ENCODE measurements around the gene PARD3. TPM values are rescaled to one million over a fixed set of nuclear protein-coding genes. Genes with fewer than 3 reads are reported as not detected.
"Not testable (repeated sequence)": the region's sequence is repeated elsewhere in the genome, so short reads cannot be mapped to it uniquely, and the experiment has no call there.

PARD3 gene
- polyA plus RNA-seq, 5 donors, result 38.0 to 53.5 (median 46.6) TPM

GRCh38 chr10:34392641-34393170, 422.4 kb downstream of the PARD3 start:
- DNase-seq, result no peak

- not testable (repeated sequence) for DNase-seq
Observed at GRCh38 chr10:34391168-34391567, 423.9 kb downstream of the PARD3 start.

DNA sequence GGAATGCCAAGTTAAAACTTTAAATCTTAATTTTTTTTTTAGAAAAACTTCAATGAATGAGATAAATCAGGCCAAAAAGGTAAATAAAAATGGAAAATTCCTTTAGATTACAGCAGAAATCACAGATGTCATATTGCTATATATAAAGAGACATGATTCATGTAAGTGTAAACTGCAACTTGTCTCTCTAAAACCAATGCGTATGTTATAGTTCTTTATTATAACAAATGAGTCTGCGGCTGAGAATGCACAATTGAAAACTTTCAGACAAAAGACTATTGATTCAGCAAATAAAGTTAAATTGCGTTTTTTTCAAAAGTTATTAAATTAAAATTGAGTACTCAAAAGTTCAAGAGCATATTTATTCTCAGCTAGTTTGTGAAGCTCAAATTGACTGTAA, 425.3 kb downstream of the PARD3 start:
- DNase-seq, result no peak

GRCh38 chr10:34386921-34387320, 428.2 kb downstream of the PARD3 start:
- DNase-seq, result peak; percentile 66 to 71

DNA sequence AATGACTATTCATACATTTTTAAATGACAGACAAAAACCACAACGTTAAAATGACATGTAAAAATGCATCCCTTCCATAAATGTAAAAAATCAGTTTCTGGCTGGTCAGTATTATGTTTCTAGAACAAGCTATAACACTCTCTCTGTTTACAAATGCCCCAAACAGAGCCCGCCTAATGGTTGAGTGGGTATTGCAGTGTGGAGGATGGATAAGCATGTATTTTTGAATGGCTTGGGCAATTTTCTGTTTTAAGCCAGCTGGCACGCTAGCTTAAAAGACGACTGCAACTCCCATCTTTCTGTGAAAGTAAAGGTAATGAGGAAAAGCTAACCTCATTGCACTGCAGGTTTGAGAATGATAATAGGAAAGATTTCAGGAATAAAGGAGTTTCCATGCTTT, 430.7 kb downstream of the PARD3 start:
- DNase-seq, result no peak

- DNase-seq, result no peak
Observed at GRCh38 chr10:34382626-34383025, 432.5 kb downstream of the PARD3 start.

DNA sequence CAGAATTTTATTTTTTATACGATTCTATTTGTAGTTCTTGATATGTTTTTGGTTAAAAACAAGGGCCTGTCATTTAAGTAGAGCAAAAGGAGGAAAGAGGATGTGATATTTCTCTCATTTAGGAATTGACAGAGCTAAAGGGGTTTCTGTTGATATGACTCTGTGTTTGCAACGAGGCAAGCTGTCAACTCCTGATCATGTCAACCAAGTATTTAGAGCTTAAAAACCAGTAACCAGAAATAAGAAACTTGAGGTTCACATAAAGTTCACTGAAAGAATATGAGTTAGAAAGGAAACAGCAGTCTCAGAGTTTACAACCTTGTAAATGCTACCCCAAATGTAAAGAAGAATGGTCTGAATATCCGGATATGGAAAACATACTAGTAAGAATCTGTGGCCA, 434.2 kb downstream of the PARD3 start:
- no peak for DNase-seq

- DNase-seq, result no peak
Observed at GRCh38 chr10:34378297-34378696, 436.8 kb downstream of the PARD3 start.

- no peak for DNase-seq
Observed at GRCh38 chr10:34377833-34378232, 437.3 kb downstream of the PARD3 start.

- no peak for DNase-seq
Observed at GRCh38 chr10:34374356-34375045, 440.6 kb downstream of the PARD3 start.

GRCh38 chr10:34373211-34373610, 441.9 kb downstream of the PARD3 start:
- DNase-seq, result no peak

DNA sequence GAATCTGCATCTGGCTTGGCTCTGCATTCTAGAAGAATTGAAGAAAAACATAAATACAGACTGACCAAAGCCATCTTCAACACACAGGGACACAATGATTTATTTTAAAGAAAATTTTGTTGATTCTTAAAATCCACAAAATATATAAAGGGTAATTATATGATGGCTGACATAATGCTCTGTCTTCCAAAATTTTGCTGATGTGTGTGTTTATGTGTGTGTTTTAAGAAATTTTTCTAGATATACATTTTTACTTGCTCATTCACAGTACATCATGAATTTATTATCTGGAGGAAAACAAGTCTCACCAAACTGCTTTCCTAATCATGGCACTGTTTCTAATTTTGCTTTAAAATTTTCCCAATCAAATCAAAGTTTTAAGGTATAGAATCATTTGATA, 442.6 kb downstream of the PARD3 start:
- no peak for DNase-seq

- no peak for DNase-seq
Observed at GRCh38 chr10:34370126-34370525, 445.0 kb downstream of the PARD3 start.

DNA sequence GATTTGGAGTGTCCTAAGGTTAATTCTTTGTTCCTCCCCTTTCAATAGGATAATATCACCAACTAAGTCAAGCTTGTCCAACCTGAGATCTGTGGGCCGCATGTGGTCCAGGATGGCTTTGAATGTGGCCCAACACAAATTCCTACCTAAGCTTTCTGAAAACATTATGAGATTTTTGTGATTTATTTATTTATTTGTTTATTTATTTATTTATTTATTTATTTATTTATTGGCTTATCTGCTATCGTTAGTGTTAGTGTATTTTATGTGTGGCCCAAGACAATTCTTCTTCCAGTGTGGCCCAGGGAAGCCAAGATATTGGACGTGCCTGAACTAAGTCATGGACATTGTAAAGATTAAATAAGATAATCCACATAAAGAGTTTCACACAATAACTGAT, 446.0 kb downstream of the PARD3 start:
- DNase-seq, result no peak

- DNase-seq, result no peak
Observed at GRCh38 chr10:34364253-34365037, 450.7 kb downstream of the PARD3 start.

DNA sequence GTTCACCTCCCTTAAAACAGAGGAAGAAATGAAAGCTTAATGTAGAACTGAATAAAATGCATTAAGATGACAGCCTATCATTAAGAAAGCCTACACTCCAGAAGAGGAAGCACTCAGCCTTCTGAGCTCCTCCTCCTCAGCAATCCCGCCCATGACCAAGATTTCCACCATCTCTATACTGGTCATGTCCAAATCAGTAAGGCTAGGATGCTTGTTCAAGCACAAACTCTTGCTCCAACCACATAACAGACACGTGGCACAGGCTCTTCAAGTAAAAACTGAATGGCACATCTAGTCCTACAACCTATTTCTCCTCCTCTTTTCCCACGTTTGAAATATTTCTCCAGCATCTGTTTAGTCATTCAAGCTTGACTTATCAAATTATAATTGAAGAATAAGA, 454.1 kb downstream of the PARD3 start:
- DNase-seq, result no peak

GRCh38 chr10:34359435-34359813, 455.7 kb downstream of the PARD3 start:
- no peak for DNase-seq

DNA sequence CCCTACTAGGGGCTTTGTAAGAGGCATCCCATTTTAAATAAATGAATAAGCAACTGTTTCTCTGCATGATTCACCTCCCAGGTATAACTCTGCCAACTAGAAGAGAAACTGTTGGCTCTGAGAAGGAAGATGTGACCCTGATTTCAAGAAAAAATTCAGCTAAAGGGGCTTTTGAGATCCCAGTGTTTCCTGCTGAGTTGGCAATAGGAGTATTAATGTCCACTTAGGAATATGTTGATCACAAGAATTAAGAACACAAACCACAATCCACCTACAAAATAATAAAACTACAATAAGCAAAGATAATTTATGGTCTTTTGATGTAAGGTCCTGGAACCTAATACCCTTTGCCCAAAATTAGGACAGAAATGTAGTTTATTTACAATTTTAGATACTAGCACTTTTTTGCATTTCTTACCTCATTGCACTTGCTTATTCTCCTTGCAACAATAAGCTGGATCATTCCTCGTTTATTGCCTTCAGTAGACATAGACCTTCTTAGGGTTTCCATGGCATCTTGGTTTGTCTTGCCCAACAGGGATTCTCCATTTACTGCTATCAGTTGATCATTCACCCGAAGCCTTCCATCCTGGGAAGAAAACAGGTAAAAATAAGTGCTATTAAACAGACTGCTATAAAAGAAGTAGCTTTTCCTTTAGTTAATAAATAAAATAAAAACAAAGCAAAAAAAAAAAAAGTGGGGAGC, 456.2 kb downstream of the PARD3 start:
- no peak for DNase-seq

GRCh38 chr10:34356463-34356862, 458.6 kb downstream of the PARD3 start:
- DNase-seq, result no peak

GRCh38 chr10:34353530-34353929, 461.6 kb downstream of the PARD3 start:
- not testable (repeated sequence) for DNase-seq

DNA sequence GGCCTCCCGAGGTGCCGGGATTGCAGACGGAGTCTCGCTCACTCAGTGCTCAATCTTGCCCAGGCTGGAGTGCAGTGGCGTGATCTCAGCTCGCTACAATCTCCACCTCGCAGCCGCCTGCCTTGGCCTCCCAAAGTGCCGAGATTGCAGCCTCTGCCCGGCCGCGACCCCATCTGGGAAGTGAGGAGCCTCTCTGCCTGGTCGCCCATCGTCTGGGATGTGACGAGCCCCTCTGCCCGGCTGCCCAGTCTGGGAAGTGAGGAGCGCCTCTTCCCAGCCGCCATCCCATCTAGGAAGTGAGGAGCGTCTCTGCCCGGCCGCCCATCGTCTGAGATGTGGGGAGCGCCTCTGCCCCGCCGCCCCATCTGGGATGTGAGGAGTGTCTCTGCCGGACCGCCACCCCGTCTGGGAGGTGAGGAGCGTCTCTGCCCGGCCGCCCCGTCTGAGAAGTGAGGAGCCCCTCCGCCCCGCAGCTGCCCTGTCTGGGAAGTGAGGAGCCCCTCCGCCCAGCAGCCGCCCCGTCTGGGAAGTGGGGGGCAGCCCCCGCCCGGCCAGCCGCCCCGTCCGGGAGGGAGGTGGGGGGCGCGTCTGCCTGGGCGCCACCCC, 462.4 kb downstream of the PARD3 start:
- DNase-seq, result not testable (repeated sequence)

DNA sequence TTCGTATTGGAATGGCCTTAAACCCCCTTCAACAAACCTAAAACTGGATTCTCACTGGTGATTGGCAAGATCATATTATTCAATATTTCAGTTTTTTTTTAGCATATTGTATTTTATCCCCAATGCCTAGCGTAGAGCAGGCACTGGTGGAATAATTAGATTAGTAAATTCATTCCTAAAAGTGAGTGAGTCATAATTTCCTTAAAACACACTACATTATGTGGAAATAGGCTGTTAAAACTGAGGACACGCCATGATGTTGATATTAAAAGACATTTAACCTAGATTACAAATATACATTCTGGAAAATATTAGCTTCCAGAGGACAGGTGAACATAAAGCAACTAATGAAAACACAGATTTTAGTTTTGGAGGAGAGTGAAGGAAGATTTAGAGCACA, 463.9 kb downstream of the PARD3 start:
- DNase-seq, result no peak
